GM23248 (cell line): ENCODE data around the gene ZNF92. TPM values are rescaled to one million over a fixed set of nuclear protein-coding genes. Genes with fewer than 3 reads are reported as not detected.
A peak's percentile ranks its signal among the peaks of the same experiment; 100 is the strongest.

Source experiments
- DNase-seq: peaks from one replicate; pipeline ENCODE4 v3.0.0-alpha.2; 2015
- H2AFZ ChIP-seq: fragments of 200-600 bp; sonication (generic); 2 replicates; pipeline ENCODE4 v1.6.1; 2016; ENCODE audit warnings: antibody characterized with exemption
- H3F3A ChIP-seq: fragments of 200-600 bp; sonication (generic); 2 replicates; pipeline ENCODE4 v1.6.1; 2016; ENCODE audit warnings: mild to moderate bottlenecking, antibody characterized with exemption, mixed run types; ENCODE audit not compliant: insufficient read depth
- H3K27ac ChIP-seq: fragments of 200-600 bp; sonication (generic); 2 replicates; pipeline ENCODE4 v1.5.1; 2016; ENCODE audit warnings: mild to moderate bottlenecking
- H3K27me3 ChIP-seq: fragments of 200-600 bp; sonication (generic); replicated peaks from 2 replicates; pipeline ENCODE4 v1.6.1; 2016; ENCODE audit warnings: mild to moderate bottlenecking; ENCODE audit not compliant: insufficient read depth
- H3K36me3 ChIP-seq: fragments of 200-600 bp; sonication (generic); 2 replicates; pipeline ENCODE4 v1.6.1; 2016; ENCODE audit warnings: low read depth, mild to moderate bottlenecking
- H3K4me1 ChIP-seq: fragments of 200-600 bp; sonication (generic); 2 replicates; pipeline ENCODE4 v1.6.1; 2016; ENCODE audit warnings: mild to moderate bottlenecking; ENCODE audit not compliant: insufficient read depth
- H3K4me2 ChIP-seq: fragments of 200-600 bp; sonication (generic); one replicate; pipeline ENCODE4 v1.6.1; 2016; ENCODE audit warnings: mild to moderate bottlenecking; ENCODE audit not compliant: unreplicated experiment
- H3K4me3 ChIP-seq: fragments of 200-600 bp; sonication (generic); 2 replicates; pipeline ENCODE4 v1.5.1; 2016; ENCODE audit warnings: mild to moderate bottlenecking
- H3K79me2 ChIP-seq: fragments of 200-600 bp; sonication (generic); 2 replicates; pipeline ENCODE4 v1.6.1; 2016; ENCODE audit warnings: mild to moderate bottlenecking; ENCODE audit not compliant: insufficient read depth
- H3K9ac ChIP-seq: fragments of 200-600 bp; sonication (generic); 2 replicates; pipeline ENCODE4 v1.6.1; 2016; ENCODE audit warnings: mild to moderate bottlenecking
- H3K9me2 ChIP-seq: fragments of 200-600 bp; sonication (generic); 2 replicates; pipeline ENCODE4 v1.6.1; 2016; ENCODE audit warnings: mixed run types, mild to moderate bottlenecking, moderate library complexity; ENCODE audit not compliant: insufficient read depth
- H3K9me3 ChIP-seq: fragments of 200-600 bp; sonication (generic); one replicate; pipeline ENCODE4 v1.6.1; 2017; ENCODE audit warnings: low read depth
- H4K20me1 ChIP-seq: fragments of 200-600 bp; sonication (generic); 2 replicates; pipeline ENCODE4 v1.6.0; 2016; ENCODE audit not compliant: insufficient read depth
- EZH2 ChIP-seq: fragments of 200-600 bp; sonication (generic); IDR thresholded peaks from 2 replicates; pipeline ENCODE4 v1.6.1; 2018; ENCODE audit warnings: antibody characterized with exemption, mild to moderate bottlenecking; ENCODE audit not compliant: insufficient read depth, poor library complexity, severe bottlenecking
- EZH2phosphoT487 ChIP-seq: fragments of 200-600 bp; sonication (generic); IDR thresholded peaks from 2 replicates; pipeline ENCODE4 v1.6.1; 2018; ENCODE audit warnings: antibody characterized with exemption, moderate library complexity, mild to moderate bottlenecking, low read depth; ENCODE audit not compliant: insufficient read depth
- WGBS, 2 experiments: methylation state at CpG; one replicate each; pipeline ENCODE4 v1.1.6; 2015 to 2017; ENCODE audit warnings: low lambda C conversion rate in 2 of 2, low coverage in 1 of 2; ENCODE audit errors: missing lambda C conversion rate in 2 of 2; 5-methylcytosine and 5-hydroxymethylcytosine counted together
- in situ Hi-C: fragments of 300-500 bp; cut with MboI; formaldehyde crosslinking; loops from 2 replicates; pipeline ENCODE4 v1.15.0; 2020
- polyA plus RNA-seq: library from polyadenylated mRNA; unstranded; fragments of >200 nt; fragmentation: Nextera tagmentation; extraction: Ambion mirVana; gene quantifications from 2 replicates; pipeline ENCODE4 v1.2.1, GENCODE V29; 2016
- total RNA-seq: library from RNA; depleted of rRNA; stranded (reverse); fragments of >200 nt; shearing (Covaris generic); gene quantifications from 2 replicates; pipeline ENCODE4 v1.2.3, GENCODE V29; 2014

ZNF92 gene
- total and polyA plus RNA-seq, 2 experiments from 2014 or later: 3.5 to 4.3 TPM

DNA sequence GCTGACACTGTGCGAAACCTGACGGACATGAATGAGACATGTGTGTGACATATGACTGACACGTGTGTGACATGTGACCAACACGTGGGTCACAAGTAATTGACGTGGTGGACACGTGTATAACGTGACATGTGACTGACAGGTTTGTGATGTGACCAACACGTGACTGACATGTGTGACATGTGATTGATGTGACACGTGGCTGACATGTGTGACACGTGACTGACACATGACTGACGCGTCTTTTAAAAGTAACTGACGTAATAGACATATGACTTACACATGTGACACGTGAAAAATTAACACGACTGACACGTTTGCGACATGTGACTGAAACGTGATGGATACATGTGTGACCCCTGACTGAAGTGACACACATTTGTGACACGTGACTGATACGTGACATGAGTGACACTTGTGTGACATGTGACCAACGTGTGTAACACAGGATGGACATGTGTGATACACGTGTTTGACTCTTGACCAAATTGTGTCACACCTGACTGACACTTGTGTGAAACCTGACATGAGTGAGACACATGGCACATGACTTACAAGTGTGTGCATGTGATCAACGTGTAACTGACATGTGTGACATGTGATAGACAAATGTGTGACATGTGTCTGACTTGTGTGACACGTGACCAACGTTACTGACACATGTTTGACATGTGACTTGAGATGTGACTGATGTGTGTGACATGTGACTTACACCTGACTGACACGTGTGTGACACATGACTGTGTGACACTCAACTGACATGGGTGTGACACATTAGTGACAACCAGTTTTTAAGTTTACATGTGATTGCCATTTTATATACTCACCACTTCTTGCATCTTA is 56.9 kb downstream of the ZNF92 start:
- Histone ChIP-seq H3K4me2 (no peak overlapping the region), H2AFZ (no peak overlapping the region), H3K36me3 (no peaks in the 10 kb centered on the region), H3K79me2 (no peaks in the 10 kb centered on the region), H3K4me3 (no peak overlapping the region), H3K27me3 (peaks cover 12% of the 10 kb centered on the region), H4K20me1 (no peaks in the 10 kb centered on the region), H3K9ac (no peak overlapping the region), H3K9me3 (no peaks in the 10 kb centered on the region), H3K4me1 (no peaks in the 10 kb centered on the region), H3F3A (peaks cover 20% of the 10 kb centered on the region), H3K27ac (no peak overlapping the region), H3K9me2 (no peaks in the 10 kb centered on the region)
- TF ChIP-seq EZH2: no peak
- no peak for TF ChIP-seq EZH2phosphoT487
- in situ Hi-C loops: no loop called here
- no peak for DNase-seq
- WGBS, 2 experiments: 80 to 83% methylated on average over 26 of the region's 26 CpGs

DNA sequence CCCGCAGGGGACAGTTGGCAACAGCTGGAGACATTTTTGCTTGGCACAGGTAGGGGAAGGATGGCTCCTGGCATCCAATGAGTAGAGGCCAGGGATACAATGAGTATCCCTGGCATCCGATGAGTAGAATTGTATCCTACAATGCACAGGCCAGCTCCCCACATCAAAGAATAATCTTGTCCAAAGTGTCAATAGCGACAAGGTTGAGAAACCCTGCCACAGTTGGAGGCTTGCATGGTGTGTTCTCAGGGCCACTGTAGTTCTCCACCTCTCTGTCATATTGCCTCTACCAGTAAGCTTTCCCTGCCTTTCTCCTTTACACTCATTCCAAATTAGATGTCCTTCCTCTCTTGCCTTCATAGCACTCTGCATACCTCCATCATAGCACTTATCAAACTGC is 60.7 kb downstream of the ZNF92 start:
- Histone ChIP-seq H3K36me3 (no peaks in the 10 kb centered on the region), H3K9me2 (no peaks in the 10 kb centered on the region), H3K27me3 (peaks cover 17% of the 10 kb centered on the region), H3F3A (peaks cover 21% of the 10 kb centered on the region), H3K79me2 (no peaks in the 10 kb centered on the region), H3K27ac (no peak overlapping the region), H3K9ac (no peak overlapping the region), H2AFZ (no peak overlapping the region), H3K4me1 (peaks cover 13% of the 10 kb centered on the region), H3K4me2 (no peak overlapping the region), H3K9me3 (no peaks in the 10 kb centered on the region), H4K20me1 (no peaks in the 10 kb centered on the region), H3K4me3 (no peak overlapping the region)
- 67 to 88% methylated on average over 3 of the region's 3 CpGs for WGBS, 2 experiments
- in situ Hi-C loops: no loop called here
- DNase-seq: no peak
- TF ChIP-seq EZH2: no peak
- TF ChIP-seq EZH2phosphoT487: no peak

DNA sequence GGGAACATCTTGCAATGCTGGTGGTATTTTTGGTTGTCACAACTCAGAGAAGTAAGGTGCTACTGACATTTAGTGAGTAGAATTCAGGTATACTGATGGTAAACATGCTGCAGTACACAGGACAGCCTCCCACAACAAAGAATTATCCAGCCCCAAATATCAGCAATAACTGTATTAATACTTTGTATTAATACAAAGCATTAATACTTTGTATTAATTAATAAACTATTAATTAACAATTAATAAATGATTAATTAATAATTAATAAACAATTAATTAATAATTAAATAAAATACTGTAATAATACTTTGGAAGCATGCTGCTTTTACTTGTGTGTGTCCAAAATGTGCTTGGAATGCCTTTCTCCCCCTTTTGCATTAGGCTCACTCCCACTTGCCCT is 62.5 kb downstream of the ZNF92 start:
- Histone ChIP-seq H2AFZ (no peak overlapping the region), H3F3A (peaks cover 10% of the 10 kb centered on the region), H4K20me1 (no peaks in the 10 kb centered on the region), H3K4me1 (peaks cover 30% of the 10 kb centered on the region), H3K36me3 (no peaks in the 10 kb centered on the region), H3K79me2 (no peaks in the 10 kb centered on the region), H3K27me3 (peaks cover 17% of the 10 kb centered on the region), H3K9me2 (no peaks in the 10 kb centered on the region), H3K9me3 (no peaks in the 10 kb centered on the region), H3K27ac (no peak overlapping the region), H3K9ac (no peak overlapping the region), H3K4me3 (no peak overlapping the region), H3K4me2 (no peak overlapping the region)
- in situ Hi-C loops: no loop called here
- TF ChIP-seq EZH2phosphoT487 (no peak), EZH2 (no peak)
- DNase-seq: no peak

DNA sequence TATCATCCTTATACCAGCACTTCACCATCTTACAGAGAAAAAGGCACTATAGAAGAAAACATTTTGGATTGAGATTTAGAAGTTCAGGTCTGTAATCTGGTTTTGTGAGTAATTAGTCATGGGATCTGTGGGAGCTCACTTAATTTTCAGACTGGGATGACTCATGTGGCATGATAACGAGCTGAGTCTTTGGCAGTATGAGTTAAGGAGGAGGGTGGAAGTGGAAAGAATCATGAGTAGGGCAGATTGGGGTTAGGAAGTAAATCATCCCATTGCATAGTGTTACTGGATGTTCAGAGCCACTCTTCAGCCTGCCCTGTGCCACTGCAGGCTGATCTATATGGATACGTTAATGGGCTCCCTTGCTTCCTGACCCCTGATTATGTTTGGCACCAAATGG is 64.9 kb downstream of the ZNF92 start:
- no peak overlapping the region for H3K9ac ChIP-seq
- H3K79me2 ChIP-seq: no peaks in the 10 kb centered on the region
- TF ChIP-seq EZH2 (no peak), EZH2phosphoT487 (no peak)
- peak; percentile 96 for DNase-seq
- H3K9me2 ChIP-seq: no peaks in the 10 kb centered on the region
- H2AFZ ChIP-seq: no peak overlapping the region
- H3K36me3 ChIP-seq: no peaks in the 10 kb centered on the region
- H3K4me1 ChIP-seq: peaks cover 36% of the 10 kb centered on the region
- in situ Hi-C loops: no loop called here
- no peaks in the 10 kb centered on the region for H4K20me1 ChIP-seq
- peaks cover 15% of the 10 kb centered on the region for H3F3A ChIP-seq
- H3K4me2 ChIP-seq: peak overlapping the region; percentile 22
- WGBS, 2 experiments: 2 to 6% methylated on average over 2 of the region's 2 CpGs
- H3K9me3 ChIP-seq: no peaks in the 10 kb centered on the region
- H3K27me3 ChIP-seq: peaks cover 11% of the 10 kb centered on the region; the same call in 1 of the 2 replicates
- H3K4me3 ChIP-seq: no peak overlapping the region; the same call in 1 of the 2 replicates
- 0 out of 2 replicates have a peak overlapping the region, but pooled peaks have one; percentile 7 for H3K27ac ChIP-seq
